Heart left ventricle (tissue), 13 donors: ENCODE measurements around the gene S100A13.
"Not testable (repeated sequence)": the region's sequence is repeated elsewhere in the genome, so short reads cannot be mapped to it uniquely, and the experiment has no call there.

Source experiments
- CTCF ChIP-seq, 12 donors: fragments of 200-600 bp; sonication (generic) in 4 of 12; IDR thresholded peaks; one replicate each; pipeline versions ENCODE4 v1.5.0 to v1.8.0; 2018 to 2022; ENCODE audit warnings: antibody characterized with exemption in 12 of 12, mild to moderate bottlenecking in 5 of 12
- POLR2A ChIP-seq, 2 donors: fragments of 450-650 bp; IDR thresholded peaks; one replicate each; pipeline ENCODE4 v1.6.1; 2017; ENCODE audit warnings: antibody characterized with exemption in 2 of 2, mild to moderate bottlenecking in 2 of 2, moderate library complexity in 2 of 2
- donor health status: ischemic (EF 13 %, LVEDD 7.1; RV severe dilation, severe dysfunction).
- donor health status: DM: no; HTN: yes; CAD: no.
- donor health status: DM: no; HTN: no; CAD: no.
- donor health status: ischemic (EF 25% LVEDD 6.9; RV normal size, moderate dysfunction).
- donor health status: ischemic (EF 25% LVEDD 5.7; RV mildly dilated, moderate dysfunction).
- donor health status: ischemic (EF 35%, LVEDD 5.7; RV mildly dilated, moderate dysfunction).
- donor health status: nonischemic (EF 11% LVEDD 7.7; RV severe dilation, severe dysfunction).
- donor health status: DM: yes; HTN: yes; CAD: no.
- donor health status: PGD.
- donor health status: ischemic (EF 29% LVEDD 5.4; RV normal size, mild dysfunction).
- donor health status: nonischemic (EF 23%, LVEDD 6.1; RV moderate dilation, normal function).

- not testable (repeated sequence) for TF ChIP-seq CTCF, POLR2A (IDR thresholded peaks at IDR 0.05)
Observed at GRCh38 chr1:153575081-153575491, 52.2 kb downstream of the S100A13 start.
